IPS-11a (cell line): ENCODE data around the gene ACTR6.
"Not testable (repeated sequence)": the region's sequence is repeated elsewhere in the genome, so short reads cannot be mapped to it uniquely, and the experiment has no call there.

ENCODE experiments used
- H3K4me3 ChIP-seq: one replicate; pipeline ENCODE4 v1.5.1; 2013; ENCODE audit warnings: low read depth, low read length, control low read depth

Gene ACTR6

GRCh38 chr12:100184549-100185145 lies 16.0 kb upstream of the ACTR6 start:
- H3K4me3 ChIP-seq, result no peak overlapping the region

GRCh38 chr12:100185361-100185894 lies 15.2 kb upstream of the ACTR6 start:
- no peak overlapping the region for H3K4me3 ChIP-seq

DNA sequence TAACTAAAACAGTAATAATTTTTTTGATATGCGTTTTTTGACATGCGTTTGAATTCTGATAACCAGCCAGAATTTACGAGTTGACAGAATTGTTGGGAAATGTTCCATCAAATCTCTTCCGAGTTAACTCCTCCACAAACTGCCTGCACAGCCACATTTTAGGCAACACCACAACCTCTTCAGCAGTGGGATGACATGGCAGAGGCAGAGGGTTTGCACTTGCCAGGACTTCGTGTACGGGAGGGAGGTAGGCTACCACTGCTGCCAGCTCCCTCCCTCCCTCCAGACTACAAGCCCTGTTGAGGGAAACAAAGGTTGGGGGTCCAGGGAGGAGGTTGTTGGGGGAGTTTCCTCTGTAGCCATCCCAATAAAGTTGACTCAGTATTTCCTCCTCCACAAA lies 14.5 kb upstream of the ACTR6 start:
- H3K4me3 ChIP-seq, result no peak overlapping the region

DNA sequence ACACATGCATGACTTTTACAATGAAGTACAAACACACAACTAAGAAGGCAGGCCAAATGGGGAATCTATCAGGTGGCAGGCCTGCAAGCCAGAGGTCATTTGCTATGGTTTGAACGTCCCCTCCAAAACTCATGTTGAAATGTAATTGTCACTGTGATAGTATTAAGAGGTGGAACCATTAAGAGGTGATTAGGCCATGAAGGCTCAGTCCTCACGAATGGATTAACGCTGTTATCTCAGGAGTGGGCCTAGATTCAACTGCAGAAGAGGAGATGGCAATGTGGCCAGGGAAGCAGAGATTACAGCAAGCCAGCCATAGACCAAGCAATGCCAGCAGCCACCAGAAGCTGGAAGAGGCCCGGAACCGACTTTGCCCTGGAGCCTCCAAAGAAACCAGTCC lies 13.5 kb upstream of the ACTR6 start:
- H3K4me3 ChIP-seq, result no peak overlapping the region

- H3K4me3 ChIP-seq, result no peak overlapping the region
Observed at GRCh38 chr12:100187857-100188519, 12.6 kb upstream of the ACTR6 start.

DNA sequence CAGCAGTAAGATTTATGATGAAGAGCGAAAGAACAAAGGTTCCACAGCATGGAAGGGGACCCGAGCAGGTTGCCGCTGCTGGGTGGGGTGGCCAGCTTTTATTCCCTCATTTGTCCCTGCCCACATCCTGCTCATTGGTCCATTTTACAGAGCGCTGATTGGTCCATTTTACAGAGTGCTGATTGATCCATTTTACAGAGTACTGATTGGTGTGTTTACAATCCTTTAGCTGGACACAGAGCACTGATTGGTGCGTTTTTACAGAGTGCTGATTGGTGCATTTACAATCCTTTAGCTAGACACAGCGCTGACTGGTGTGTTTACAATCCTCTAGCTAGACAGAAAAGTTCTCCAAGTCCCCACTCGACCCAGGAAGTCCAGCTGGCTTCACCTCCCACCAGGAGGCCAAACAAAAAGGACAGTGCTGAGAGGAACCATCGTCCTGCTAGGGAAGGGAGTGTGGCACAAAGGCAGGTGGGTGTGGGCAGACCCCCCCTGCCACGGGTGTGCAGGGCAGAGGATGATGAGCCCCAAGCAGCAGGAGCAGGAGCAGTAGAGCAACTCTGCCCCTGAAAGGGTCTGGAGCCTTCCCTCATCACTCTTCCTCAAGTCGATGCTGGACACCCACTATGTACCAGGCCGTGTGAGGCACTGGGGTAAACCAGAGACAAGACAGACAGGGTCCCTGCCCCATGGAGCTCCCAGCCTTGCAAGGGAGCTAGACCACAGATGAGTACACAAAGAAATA lies 11.6 kb upstream of the ACTR6 start:
- H3K4me3 ChIP-seq, result not testable (repeated sequence)

GRCh38 chr12:100189636-100190394 lies 10.8 kb upstream of the ACTR6 start:
- H3K4me3 ChIP-seq, result no peak overlapping the region

DNA sequence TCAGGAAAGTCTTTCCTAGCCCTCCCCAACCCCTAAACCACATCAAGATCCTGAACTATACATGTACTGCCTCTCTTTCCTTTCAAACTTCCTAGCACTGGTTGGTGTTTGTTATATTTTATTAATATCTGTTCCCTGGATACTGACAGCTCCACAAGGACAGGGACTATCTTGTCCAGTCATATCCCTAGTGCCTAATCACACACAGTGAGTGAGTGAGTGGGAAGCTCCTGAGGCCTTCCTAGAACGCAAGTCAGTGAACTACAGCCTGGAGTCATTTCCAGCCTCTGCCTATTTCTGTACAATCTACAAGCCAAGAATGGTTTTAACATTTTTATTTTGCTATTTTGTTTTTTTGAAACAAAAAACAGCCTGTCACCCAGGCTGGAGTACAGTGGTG lies 7.5 kb upstream of the ACTR6 start:
- no peak overlapping the region for H3K4me3 ChIP-seq

GRCh38 chr12:100197486-100197885 lies 3.1 kb upstream of the ACTR6 start:
- H3K4me3 ChIP-seq, result no peak overlapping the region

GRCh38 chr12:100199023-100199346 lies 1.6 kb upstream of the ACTR6 start:
- peak overlapping the region; percentile 92 for H3K4me3 ChIP-seq

- H3K4me3 ChIP-seq, result peak overlapping the region; percentile 92
Observed at GRCh38 chr12:100199347-100200149, 1.1 kb upstream of the ACTR6 start.

- H3K4me3 ChIP-seq, result peak overlapping the region; percentile 92
Observed at GRCh38 chr12:100201604-100202423, 1.2 kb downstream of the ACTR6 start.

GRCh38 chr12:100207311-100207710 lies 6.7 kb downstream of the ACTR6 start:
- no peak overlapping the region for H3K4me3 ChIP-seq

DNA sequence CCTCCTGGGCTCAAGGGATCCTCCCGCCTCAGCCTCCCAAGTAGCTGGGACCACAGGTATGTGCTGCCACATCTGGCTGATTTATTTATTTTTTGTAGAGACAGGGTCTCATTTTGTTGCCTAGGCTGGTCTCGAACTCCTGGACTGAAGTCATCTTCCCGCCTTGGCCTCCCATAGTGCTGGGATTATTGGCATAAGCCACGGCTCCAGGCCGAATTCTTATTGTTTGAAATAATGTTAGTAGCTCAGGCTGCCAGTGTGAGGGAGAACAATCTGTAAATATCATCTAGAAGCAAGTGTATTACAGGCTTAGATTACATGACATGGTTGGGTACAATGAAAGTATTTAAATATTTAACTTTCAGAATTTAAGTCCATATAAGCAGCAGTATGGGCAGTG lies 8.2 kb downstream of the ACTR6 start:
- no peak overlapping the region for H3K4me3 ChIP-seq

DNA sequence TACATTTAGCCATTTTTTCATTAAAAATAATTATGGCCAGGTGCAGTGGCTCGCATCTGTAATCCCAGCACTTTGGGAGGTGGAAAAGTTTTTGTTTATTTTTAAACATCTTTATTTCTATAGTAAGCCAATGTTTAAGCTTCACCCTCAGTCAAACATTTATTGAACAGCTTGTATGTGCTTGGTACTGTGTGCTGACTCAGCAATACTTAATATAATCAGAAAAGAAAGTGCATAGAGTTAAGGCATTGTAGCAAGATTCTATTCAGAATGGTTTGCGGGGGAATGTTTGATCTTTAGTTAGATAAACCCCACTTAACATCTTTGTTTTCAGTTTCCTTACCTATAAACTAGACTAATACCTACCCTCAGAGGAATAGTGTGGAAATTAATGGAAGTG lies 11.1 kb downstream of the ACTR6 start:
- no peak overlapping the region for H3K4me3 ChIP-seq

- no peak overlapping the region for H3K4me3 ChIP-seq
Observed at GRCh38 chr12:100213016-100213891, 12.6 kb downstream of the ACTR6 start.

DNA sequence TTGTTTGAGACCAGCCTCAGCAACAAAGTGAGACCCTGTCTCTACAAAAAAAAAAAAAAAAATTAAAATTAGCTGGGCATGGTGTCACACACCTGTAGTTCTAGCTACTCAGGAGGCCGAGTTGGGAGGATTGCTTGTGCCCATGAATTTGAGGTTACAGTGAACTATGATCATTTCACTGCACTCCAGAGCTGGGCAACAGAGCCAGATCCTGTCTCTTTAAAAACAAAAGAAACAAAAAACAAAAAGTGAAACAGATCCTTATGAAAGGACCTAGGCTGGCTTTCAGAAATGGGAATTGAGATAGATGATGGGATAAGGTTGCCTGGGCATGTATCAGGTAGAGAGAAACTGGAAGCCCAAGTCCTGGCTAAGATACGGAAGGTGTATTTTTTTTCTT lies 13.9 kb downstream of the ACTR6 start:
- H3K4me3 ChIP-seq, result no peak overlapping the region

DNA sequence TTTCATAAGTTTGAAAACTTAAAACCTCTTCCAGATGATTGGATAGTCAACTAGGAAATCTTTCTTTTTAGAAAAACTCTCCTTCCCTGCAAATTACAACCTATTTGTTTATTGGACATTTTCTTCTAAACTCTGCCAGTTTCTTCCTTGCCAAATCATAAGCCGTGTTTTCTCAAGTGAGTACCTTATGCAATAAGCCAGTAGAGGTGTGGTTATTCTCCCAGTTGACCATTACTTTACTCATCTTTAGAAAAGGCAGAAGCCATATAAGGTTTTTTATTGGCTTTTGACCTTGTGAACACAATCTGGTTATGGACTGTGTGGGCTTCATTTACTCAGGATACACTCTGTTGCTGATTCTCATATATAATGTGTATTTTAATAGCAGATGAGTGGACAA lies 14.6 kb downstream of the ACTR6 start:
- no peak overlapping the region for H3K4me3 ChIP-seq

DNA sequence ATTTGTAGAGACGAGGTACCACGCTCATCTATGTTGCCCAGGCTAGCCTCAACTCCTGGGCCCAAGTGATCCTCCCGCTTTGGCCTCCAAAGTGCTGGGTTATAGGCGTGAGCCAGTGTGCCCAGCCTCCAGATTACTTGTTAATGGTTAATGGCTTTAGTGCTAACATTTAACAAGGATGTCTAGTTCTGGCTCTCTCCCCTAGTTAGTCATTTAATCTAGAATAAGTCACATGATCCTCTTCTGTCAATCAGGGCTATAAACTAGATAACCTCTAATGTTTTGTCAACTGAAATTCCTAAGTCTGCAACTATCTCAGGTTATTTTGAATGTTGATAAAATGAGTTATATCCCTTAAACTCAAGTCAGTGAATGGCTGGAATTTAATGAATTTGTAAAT lies 15.7 kb downstream of the ACTR6 start:
- H3K4me3 ChIP-seq, result no peak overlapping the region
